DOHH2 (cell line): ENCODE measurements around the gene IZUMO1.

Source experiments
- H3F3A ChIP-seq: fragments of 200-600 bp; sonication (generic), shearing (Covaris generic); 2 replicates; pipeline ENCODE4 v1.6.0; 2016; ENCODE audit warnings: antibody characterized with exemption, mild to moderate bottlenecking; ENCODE audit not compliant: control insufficient read depth, insufficient read depth
- H3K27ac ChIP-seq: fragments of 200-600 bp; sonication (generic); 2 replicates; pipeline ENCODE4 v1.5.1; 2014; ENCODE audit warnings: low read depth, mild to moderate bottlenecking, low read length, moderate library complexity
- H3K27me3 ChIP-seq: fragments of 200-600 bp; sonication (generic); 2 replicates; pipeline ENCODE4 v1.6.1; 2014; ENCODE audit warnings: mild to moderate bottlenecking, low read length, mixed read lengths; ENCODE audit not compliant: control insufficient read depth
- H3K36me3 ChIP-seq: fragments of 200-600 bp; sonication (generic); 2 replicates; pipeline ENCODE4 v1.6.1; 2014; ENCODE audit warnings: mild to moderate bottlenecking, low read length, moderate library complexity, mixed read lengths; ENCODE audit not compliant: control insufficient read depth
- H3K4me1 ChIP-seq: fragments of 200-600 bp; sonication (generic); 2 replicates; pipeline ENCODE4 v1.6.1; 2014; ENCODE audit warnings: mild to moderate bottlenecking, low read length, mixed read lengths; ENCODE audit not compliant: control insufficient read depth
- H3K4me2 ChIP-seq: fragments of 200-600 bp; sonication (generic); 2 replicates; pipeline ENCODE4 v1.6.0; 2014; ENCODE audit warnings: mild to moderate bottlenecking, low read length, moderate library complexity
- H3K4me3 ChIP-seq: fragments of 200-600 bp; sonication (generic); 2 replicates; pipeline ENCODE4 v1.5.1; 2014; ENCODE audit warnings: mild to moderate bottlenecking, low read length, mixed read lengths
- H3K79me2 ChIP-seq: fragments of 200-600 bp; sonication (generic); 2 replicates; pipeline ENCODE4 v1.6.1; 2014; ENCODE audit warnings: mild to moderate bottlenecking, low read length, mixed read lengths; ENCODE audit not compliant: control insufficient read depth
- H3K9me2 ChIP-seq: fragments of 200-600 bp; sonication (generic); replicated peaks from 2 replicates; pipeline ENCODE4 v1.6.1; 2014; ENCODE audit warnings: mild to moderate bottlenecking, low read length, mixed read lengths; ENCODE audit not compliant: control insufficient read depth
- H3K9me3 ChIP-seq: fragments of 200-600 bp; sonication (generic); 2 replicates; pipeline ENCODE4 v1.6.1; 2014; ENCODE audit warnings: antibody characterized with exemption, low read length, mixed read lengths; ENCODE audit not compliant: control insufficient read depth, insufficient read depth
- H4K20me1 ChIP-seq: fragments of 200-600 bp; sonication (generic); 2 replicates; pipeline ENCODE4 v1.6.0; 2014; ENCODE audit warnings: low read depth, mild to moderate bottlenecking, antibody characterized with exemption, low read length, moderate library complexity; ENCODE audit not compliant: control insufficient read depth, insufficient read depth
- EZH2phosphoT487 ChIP-seq: fragments of 200-600 bp; sonication (generic); IDR thresholded peaks from 2 replicates; pipeline ENCODE4 v1.6.1; 2017; ENCODE audit warnings: borderline replicate concordance, mild to moderate bottlenecking, antibody characterized with exemption, low read length, moderate library complexity, mixed read lengths
- TF ChIP-seq, protein P1 (sequence below): fragments of 200-600 bp; sonication (generic); IDR thresholded peaks from one replicate; pipeline ENCODE4 v1.5.1; 2014; ENCODE audit warnings: antibody characterized with exemption, mild to moderate bottlenecking, low read depth, low read length; ENCODE audit not compliant: poor library complexity, severe bottlenecking

The IZUMO1 gene

GRCh38 chr19:48726556-48726955, 20.2 kb downstream of the IZUMO1 start:
- Histone ChIP-seq H3K9me3 (peaks cover 16% of the 10 kb centered on the region), H3F3A (peaks cover 9% of the 10 kb centered on the region), H3K36me3 (peaks cover 15% of the 10 kb centered on the region), H3K27ac (peak overlapping the region; percentile 80), H3K4me1 (peaks cover 30% of the 10 kb centered on the region), H4K20me1 (no peaks in the 10 kb centered on the region), H3K79me2 (no peaks in the 10 kb centered on the region), H3K4me2 (peak overlapping the region; percentile 61), H3K4me3 (peak overlapping the region; percentile 25), H3K27me3 (no peaks in the 10 kb centered on the region), H3K9me2 (no peaks in the 10 kb centered on the region)
- no peak for TF ChIP-seq EZH2phosphoT487
- TF ChIP-seq, protein P1, sequence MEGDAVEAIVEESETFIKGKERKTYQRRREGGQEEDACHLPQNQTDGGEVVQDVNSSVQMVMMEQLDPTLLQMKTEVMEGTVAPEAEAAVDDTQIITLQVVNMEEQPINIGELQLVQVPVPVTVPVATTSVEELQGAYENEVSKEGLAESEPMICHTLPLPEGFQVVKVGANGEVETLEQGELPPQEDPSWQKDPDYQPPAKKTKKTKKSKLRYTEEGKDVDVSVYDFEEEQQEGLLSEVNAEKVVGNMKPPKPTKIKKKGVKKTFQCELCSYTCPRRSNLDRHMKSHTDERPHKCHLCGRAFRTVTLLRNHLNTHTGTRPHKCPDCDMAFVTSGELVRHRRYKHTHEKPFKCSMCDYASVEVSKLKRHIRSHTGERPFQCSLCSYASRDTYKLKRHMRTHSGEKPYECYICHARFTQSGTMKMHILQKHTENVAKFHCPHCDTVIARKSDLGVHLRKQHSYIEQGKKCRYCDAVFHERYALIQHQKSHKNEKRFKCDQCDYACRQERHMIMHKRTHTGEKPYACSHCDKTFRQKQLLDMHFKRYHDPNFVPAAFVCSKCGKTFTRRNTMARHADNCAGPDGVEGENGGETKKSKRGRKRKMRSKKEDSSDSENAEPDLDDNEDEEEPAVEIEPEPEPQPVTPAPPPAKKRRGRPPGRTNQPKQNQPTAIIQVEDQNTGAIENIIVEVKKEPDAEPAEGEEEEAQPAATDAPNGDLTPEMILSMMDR: no peak

GRCh38 chr19:48724796-48725753, 21.6 kb downstream of the IZUMO1 start:
- Histone ChIP-seq H3K27ac (peak overlapping the region; percentile 80), H3K9me2 (no peaks in the 10 kb centered on the region), H3K4me3 (peak overlapping the region; percentile 25)

GRCh38 chr19:48722196-48722708, 24.5 kb downstream of the IZUMO1 start:
- Histone ChIP-seq H3F3A (peaks cover 9% of the 10 kb centered on the region), H3K4me1 (peaks cover 43% of the 10 kb centered on the region), H3K4me3 (no peak overlapping the region), H3K27me3 (no peaks in the 10 kb centered on the region), H3K4me2 (no peak overlapping the region), H4K20me1 (no peaks in the 10 kb centered on the region), H3K9me2 (no peaks in the 10 kb centered on the region), H3K9me3 (peaks cover 15% of the 10 kb centered on the region), H3K27ac (no peak overlapping the region), H3K79me2 (no peaks in the 10 kb centered on the region), H3K36me3 (peaks cover 15% of the 10 kb centered on the region)
- no peak for TF ChIP-seq EZH2phosphoT487
- TF ChIP-seq, protein P1: no peak

More at GRCh38 chr19:48724796-48725753, 21.6 kb downstream of the IZUMO1 start:
- H4K20me1 ChIP-seq: no peaks in the 10 kb centered on the region
- H3K36me3 ChIP-seq: peaks cover 15% of the 10 kb centered on the region
- peak overlapping the region; percentile 61 for H3K4me2 ChIP-seq
- H3F3A ChIP-seq: peaks cover 9% of the 10 kb centered on the region
- H3K9me3 ChIP-seq: peaks cover 16% of the 10 kb centered on the region
- H3K4me1 ChIP-seq: peaks cover 39% of the 10 kb centered on the region
- no peaks in the 10 kb centered on the region for H3K27me3 ChIP-seq
- TF ChIP-seq EZH2phosphoT487: no peak
- TF ChIP-seq, protein P1: no peak
- H3K79me2 ChIP-seq: no peaks in the 10 kb centered on the region
